Measurements from ENCODE around the gene SCTR. TPM values are rescaled to one million over a fixed set of nuclear protein-coding genes. Genes with fewer than 3 reads are reported as not detected.

The SCTR gene
- total RNA-seq, 1 experiment from 2014 or later: not detected

GRCh38 chr2:119552902-119553301 lies 28.6 kb upstream of the SCTR start:
- TF ChIP-seq, protein P1, sequence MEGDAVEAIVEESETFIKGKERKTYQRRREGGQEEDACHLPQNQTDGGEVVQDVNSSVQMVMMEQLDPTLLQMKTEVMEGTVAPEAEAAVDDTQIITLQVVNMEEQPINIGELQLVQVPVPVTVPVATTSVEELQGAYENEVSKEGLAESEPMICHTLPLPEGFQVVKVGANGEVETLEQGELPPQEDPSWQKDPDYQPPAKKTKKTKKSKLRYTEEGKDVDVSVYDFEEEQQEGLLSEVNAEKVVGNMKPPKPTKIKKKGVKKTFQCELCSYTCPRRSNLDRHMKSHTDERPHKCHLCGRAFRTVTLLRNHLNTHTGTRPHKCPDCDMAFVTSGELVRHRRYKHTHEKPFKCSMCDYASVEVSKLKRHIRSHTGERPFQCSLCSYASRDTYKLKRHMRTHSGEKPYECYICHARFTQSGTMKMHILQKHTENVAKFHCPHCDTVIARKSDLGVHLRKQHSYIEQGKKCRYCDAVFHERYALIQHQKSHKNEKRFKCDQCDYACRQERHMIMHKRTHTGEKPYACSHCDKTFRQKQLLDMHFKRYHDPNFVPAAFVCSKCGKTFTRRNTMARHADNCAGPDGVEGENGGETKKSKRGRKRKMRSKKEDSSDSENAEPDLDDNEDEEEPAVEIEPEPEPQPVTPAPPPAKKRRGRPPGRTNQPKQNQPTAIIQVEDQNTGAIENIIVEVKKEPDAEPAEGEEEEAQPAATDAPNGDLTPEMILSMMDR (IDR thresholded peaks at IDR 0.05; ENCODE audit: unreplicated experiment): no peak
- ChIA-PET CTCF (no interaction called here), POLR2A (no interaction called here)
- H3K27me3 Mint-ChIP-seq (ENCODE audit: insufficient read depth, unreplicated experiment): peaks cover 17% of the 10 kb centered on the region
- no peaks in the 10 kb centered on the region for H3K36me3 Mint-ChIP-seq (ENCODE audit: insufficient read depth, unreplicated experiment)
- BruUV-seq (replicated peaks): no TSS peak
- no peaks in the 10 kb centered on the region for H3K9me3 Mint-ChIP-seq (ENCODE audit: unreplicated experiment)
- H3K4me1 Mint-ChIP-seq (ENCODE audit: insufficient read depth, unreplicated experiment): no peaks in the 10 kb centered on the region
- DNase-seq (ENCODE audit: unreplicated experiment): no peak
- intact Hi-C loops (cut with micrococcal nuclease): no loop called here
- no peak overlapping the region for H3K4me3 Mint-ChIP-seq (ENCODE audit: unreplicated experiment)
- no peak overlapping the region for H3K27ac Mint-ChIP-seq (ENCODE audit: low read depth, unreplicated experiment)

- Mint-ChIP-seq H3K4me1 (ENCODE audit: insufficient read depth, unreplicated experiment) (no peaks in the 10 kb centered on the region), H3K4me3 (ENCODE audit: unreplicated experiment) (no peak overlapping the region), H3K27ac (ENCODE audit: low read depth, unreplicated experiment) (no peak overlapping the region), H3K27me3 (ENCODE audit: insufficient read depth, unreplicated experiment) (peaks cover 17% of the 10 kb centered on the region), H3K9me3 (ENCODE audit: unreplicated experiment) (no peaks in the 10 kb centered on the region), H3K36me3 (ENCODE audit: insufficient read depth, unreplicated experiment) (no peaks in the 10 kb centered on the region)
- no TSS peak for BruUV-seq (replicated peaks)
- ChIA-PET POLR2A (interaction anchor here (0.6 kb wide), 1 partner anchor 58 kb away, joined by 3 read pairs; no protein-coding TSS in a partner anchor), CTCF (interaction anchor here (0.7 kb wide), 1 partner anchor 90 kb away, joined by 4 read pairs; no protein-coding TSS in a partner anchor)
- intact Hi-C loops (cut with micrococcal nuclease): no loop called here
- TF ChIP-seq, protein P1 (IDR thresholded peaks at IDR 0.05; ENCODE audit: unreplicated experiment): no peak
- no peak for DNase-seq (ENCODE audit: unreplicated experiment)
These were observed 26.6 kb upstream of the SCTR start for GRCh38 chr2:119550856-119551255.

- DNase-seq (ENCODE audit: unreplicated experiment): no peak
- TF ChIP-seq, protein P1 (IDR thresholded peaks at IDR 0.05; ENCODE audit: unreplicated experiment): no peak
- Mint-ChIP-seq H3K4me3 (ENCODE audit: unreplicated experiment) (no peak overlapping the region), H3K27me3 (ENCODE audit: insufficient read depth, unreplicated experiment) (peaks cover 21% of the 10 kb centered on the region), H3K36me3 (ENCODE audit: insufficient read depth, unreplicated experiment) (no peaks in the 10 kb centered on the region), H3K9me3 (ENCODE audit: unreplicated experiment) (no peaks in the 10 kb centered on the region), H3K4me1 (ENCODE audit: insufficient read depth, unreplicated experiment) (no peaks in the 10 kb centered on the region), H3K27ac (ENCODE audit: low read depth, unreplicated experiment) (no peak overlapping the region)
- ChIA-PET CTCF (no interaction called here), POLR2A (no interaction called here)
- intact Hi-C loops (cut with micrococcal nuclease): no loop called here
- BruUV-seq (replicated peaks): no TSS peak
These were observed 26.1 kb upstream of the SCTR start for GRCh38 chr2:119550346-119550745.

GRCh38 chr2:119549241-119549640 lies 25.0 kb upstream of the SCTR start:
- Mint-ChIP-seq H3K27me3 (ENCODE audit: insufficient read depth, unreplicated experiment) (peaks cover 26% of the 10 kb centered on the region), H3K27ac (ENCODE audit: low read depth, unreplicated experiment) (no peak overlapping the region), H3K9me3 (ENCODE audit: unreplicated experiment) (no peaks in the 10 kb centered on the region), H3K4me1 (ENCODE audit: insufficient read depth, unreplicated experiment) (no peaks in the 10 kb centered on the region), H3K36me3 (ENCODE audit: insufficient read depth, unreplicated experiment) (no peaks in the 10 kb centered on the region), H3K4me3 (ENCODE audit: unreplicated experiment) (no peak overlapping the region)
- POLR2A ChIA-PET: interaction anchor here (1.2 kb wide), 1 partner anchor 57 kb away, joined by 3 read pairs; no protein-coding TSS in a partner anchor
- TF ChIP-seq, protein P1 (IDR thresholded peaks at IDR 0.05; ENCODE audit: unreplicated experiment): no peak
- intact Hi-C loops (cut with micrococcal nuclease): no loop called here
- CTCF ChIA-PET: no interaction called here
- peak; percentile 70 for DNase-seq (ENCODE audit: unreplicated experiment)
- no TSS peak for BruUV-seq (replicated peaks)
